DOHH2 (cell line): ENCODE data around the gene PCDHGA11.

Source experiments
- H3F3A ChIP-seq: fragments of 200-600 bp; sonication (generic), shearing (Covaris generic); 2 replicates; pipeline ENCODE4 v1.6.0; 2016; ENCODE audit warnings: antibody characterized with exemption, mild to moderate bottlenecking; ENCODE audit not compliant: control insufficient read depth, insufficient read depth
- H3K27ac ChIP-seq: fragments of 200-600 bp; sonication (generic); 2 replicates; pipeline ENCODE4 v1.5.1; 2014; ENCODE audit warnings: low read depth, mild to moderate bottlenecking, low read length, moderate library complexity
- H3K27me3 ChIP-seq: fragments of 200-600 bp; sonication (generic); 2 replicates; pipeline ENCODE4 v1.6.1; 2014; ENCODE audit warnings: mild to moderate bottlenecking, low read length, mixed read lengths; ENCODE audit not compliant: control insufficient read depth
- H3K36me3 ChIP-seq: fragments of 200-600 bp; sonication (generic); 2 replicates; pipeline ENCODE4 v1.6.1; 2014; ENCODE audit warnings: mild to moderate bottlenecking, low read length, moderate library complexity, mixed read lengths; ENCODE audit not compliant: control insufficient read depth
- H3K4me1 ChIP-seq: fragments of 200-600 bp; sonication (generic); 2 replicates; pipeline ENCODE4 v1.6.1; 2014; ENCODE audit warnings: mild to moderate bottlenecking, low read length, mixed read lengths; ENCODE audit not compliant: control insufficient read depth
- H3K4me2 ChIP-seq: fragments of 200-600 bp; sonication (generic); 2 replicates; pipeline ENCODE4 v1.6.0; 2014; ENCODE audit warnings: mild to moderate bottlenecking, low read length, moderate library complexity
- H3K4me3 ChIP-seq: fragments of 200-600 bp; sonication (generic); 2 replicates; pipeline ENCODE4 v1.5.1; 2014; ENCODE audit warnings: mild to moderate bottlenecking, low read length, mixed read lengths
- H3K79me2 ChIP-seq: fragments of 200-600 bp; sonication (generic); 2 replicates; pipeline ENCODE4 v1.6.1; 2014; ENCODE audit warnings: mild to moderate bottlenecking, low read length, mixed read lengths; ENCODE audit not compliant: control insufficient read depth
- H3K9me2 ChIP-seq: fragments of 200-600 bp; sonication (generic); replicated peaks from 2 replicates; pipeline ENCODE4 v1.6.1; 2014; ENCODE audit warnings: mild to moderate bottlenecking, low read length, mixed read lengths; ENCODE audit not compliant: control insufficient read depth
- H3K9me3 ChIP-seq: fragments of 200-600 bp; sonication (generic); 2 replicates; pipeline ENCODE4 v1.6.1; 2014; ENCODE audit warnings: antibody characterized with exemption, low read length, mixed read lengths; ENCODE audit not compliant: control insufficient read depth, insufficient read depth
- H4K20me1 ChIP-seq: fragments of 200-600 bp; sonication (generic); 2 replicates; pipeline ENCODE4 v1.6.0; 2014; ENCODE audit warnings: low read depth, mild to moderate bottlenecking, antibody characterized with exemption, low read length, moderate library complexity; ENCODE audit not compliant: control insufficient read depth, insufficient read depth
- CTCF ChIP-seq: fragments of 200-600 bp; sonication (generic); IDR thresholded peaks from one replicate; pipeline ENCODE4 v1.5.1; 2014; ENCODE audit warnings: antibody characterized with exemption, mild to moderate bottlenecking, low read depth, low read length; ENCODE audit not compliant: poor library complexity, severe bottlenecking
- EZH2phosphoT487 ChIP-seq: fragments of 200-600 bp; sonication (generic); IDR thresholded peaks from 2 replicates; pipeline ENCODE4 v1.6.1; 2017; ENCODE audit warnings: borderline replicate concordance, mild to moderate bottlenecking, antibody characterized with exemption, low read length, moderate library complexity, mixed read lengths

Gene PCDHGA11

GRCh38 chr5:141419074-141419880 is 1.6 kb upstream of the PCDHGA11 start:
- Histone ChIP-seq H4K20me1 (no peaks in the 10 kb centered on the region), H3K9me3 (peaks cover 45% of the 10 kb centered on the region; the same call in 1 of the 2 replicates), H3K4me3 (no peak overlapping the region), H3K27me3 (no peaks in the 10 kb centered on the region), H3F3A (no peaks in the 10 kb centered on the region), H3K79me2 (no peaks in the 10 kb centered on the region), H3K36me3 (peaks cover 5% of the 10 kb centered on the region; the same call in 1 of the 2 replicates), H3K4me1 (0 out of 2 replicates have a peak, but pooled peaks cover 3% of the 10 kb centered on the region), H3K4me2 (no peak overlapping the region), H3K27ac (no peak overlapping the region), H3K9me2 (no peaks in the 10 kb centered on the region)
- TF ChIP-seq EZH2phosphoT487 (no peak), CTCF (no peak)

DNA sequence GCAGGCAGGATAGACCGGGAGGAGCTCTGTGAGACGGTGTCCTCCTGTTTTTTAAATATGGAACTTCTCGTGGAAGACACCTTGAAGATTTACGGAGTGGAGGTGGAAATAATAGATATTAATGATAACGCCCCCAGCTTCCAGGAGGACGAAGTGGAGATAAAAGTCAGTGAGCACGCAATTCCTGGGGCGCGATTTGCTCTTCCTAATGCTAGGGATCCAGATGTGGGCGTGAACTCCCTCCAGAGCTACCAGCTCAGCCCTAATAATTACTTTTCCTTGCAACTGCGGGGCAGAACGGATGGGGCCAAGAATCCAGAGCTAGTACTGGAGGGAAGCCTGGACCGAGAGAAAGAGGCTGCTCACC is 621 bp downstream of the PCDHGA11 start:
- no peaks in the 10 kb centered on the region; the same call in 1 of the 2 replicates for H3F3A ChIP-seq

DNA sequence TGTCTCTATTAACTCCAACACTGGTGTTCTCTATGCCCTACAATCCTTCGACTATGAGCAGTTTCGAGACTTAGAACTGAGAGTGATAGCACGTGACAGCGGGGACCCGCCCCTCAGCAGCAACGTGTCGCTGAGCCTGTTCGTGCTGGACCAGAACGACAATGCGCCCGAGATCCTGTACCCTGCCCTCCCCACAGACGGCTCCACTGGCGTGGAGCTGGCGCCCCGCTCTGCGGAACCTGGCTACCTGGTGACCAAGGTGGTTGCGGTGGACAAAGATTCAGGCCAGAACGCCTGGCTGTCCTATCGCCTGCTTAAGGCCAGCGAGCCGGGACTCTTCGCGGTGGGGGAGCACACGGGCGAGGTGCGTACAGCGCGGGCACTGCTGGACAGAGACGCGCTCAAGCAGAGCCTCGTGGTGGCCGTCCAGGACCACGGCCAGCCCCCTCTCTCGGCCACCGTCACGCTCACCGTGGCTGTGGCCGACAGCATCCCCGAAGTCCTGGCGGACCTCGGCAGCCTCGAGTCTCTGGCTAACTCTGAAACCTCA is 2.0 kb downstream of the PCDHGA11 start:
- Histone ChIP-seq H3K4me1 (0 out of 2 replicates have a peak, but pooled peaks cover 3% of the 10 kb centered on the region), H3K4me3 (no peak overlapping the region), H3F3A (no peaks in the 10 kb centered on the region; the same call in 1 of the 2 replicates), H3K79me2 (no peaks in the 10 kb centered on the region), H3K9me3 (peaks cover 42% of the 10 kb centered on the region; the same call in 1 of the 2 replicates), H3K36me3 (peaks cover 11% of the 10 kb centered on the region; the same call in 1 of the 2 replicates), H3K9me2 (no peaks in the 10 kb centered on the region), H3K4me2 (no peak overlapping the region), H3K27me3 (no peaks in the 10 kb centered on the region), H3K27ac (no peak overlapping the region), H4K20me1 (no peaks in the 10 kb centered on the region)
- TF ChIP-seq CTCF (no peak), EZH2phosphoT487 (no peak)

More for the DNA sequence above, 621 bp downstream of the PCDHGA11 start:
- Histone ChIP-seq H3K27ac (no peak overlapping the region), H3K79me2 (no peaks in the 10 kb centered on the region), H3K27me3 (no peaks in the 10 kb centered on the region), H3K9me3 (peaks cover 43% of the 10 kb centered on the region; the same call in 1 of the 2 replicates), H3K4me2 (peak overlapping the region; percentile 58), H3K4me1 (0 out of 2 replicates have a peak, but pooled peaks cover 3% of the 10 kb centered on the region), H3K36me3 (peaks cover 4% of the 10 kb centered on the region; the same call in 1 of the 2 replicates), H3K9me2 (no peaks in the 10 kb centered on the region), H3K4me3 (peak overlapping the region; percentile 64), H4K20me1 (no peaks in the 10 kb centered on the region)
- no peak for TF ChIP-seq CTCF
- TF ChIP-seq EZH2phosphoT487, result no peak
